GM18511 (cell line): ENCODE data around the gene CABP4.

ENCODE experiments used
- ATAC-seq: cut with Tn5 transposase; IDR thresholded peaks from one replicate; pipeline ENCODE4 v1.9.1; 2021; ENCODE audit warnings: mild to moderate bottlenecking, moderate library complexity; ENCODE audit not compliant: unreplicated experiment

CABP4 gene

DNA sequence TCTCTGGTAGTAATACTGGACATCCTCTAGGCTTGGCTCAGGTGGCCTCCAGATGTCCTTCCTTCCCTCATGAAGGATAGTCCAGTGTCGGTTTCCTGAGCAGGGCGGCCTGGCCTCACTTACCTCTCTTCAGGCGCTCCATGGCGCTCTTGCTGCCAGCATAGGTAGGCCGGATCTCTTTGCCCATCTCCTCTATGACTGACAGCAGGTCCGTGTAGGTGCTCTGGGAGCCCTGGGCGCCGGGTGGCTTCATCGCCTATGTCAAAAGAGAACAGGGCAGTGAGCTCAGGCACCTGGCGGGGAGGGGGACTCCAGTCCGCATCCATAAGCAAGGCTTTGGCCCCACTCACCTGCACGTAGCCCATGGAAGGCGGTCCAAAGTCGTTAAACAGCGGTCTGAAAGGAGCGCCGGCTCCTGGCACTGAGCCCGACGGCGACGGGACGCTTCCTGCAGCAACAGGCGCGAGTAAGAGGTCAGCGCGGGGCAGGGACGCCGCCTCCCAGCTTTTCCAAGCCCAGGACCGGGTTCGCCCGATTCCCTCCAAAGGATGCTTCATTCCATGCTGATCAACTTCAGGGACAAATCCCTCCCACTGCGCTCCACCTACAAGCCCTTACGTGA lies 52.2 kb downstream of the CABP4 start:
- no peak for ATAC-seq

DNA sequence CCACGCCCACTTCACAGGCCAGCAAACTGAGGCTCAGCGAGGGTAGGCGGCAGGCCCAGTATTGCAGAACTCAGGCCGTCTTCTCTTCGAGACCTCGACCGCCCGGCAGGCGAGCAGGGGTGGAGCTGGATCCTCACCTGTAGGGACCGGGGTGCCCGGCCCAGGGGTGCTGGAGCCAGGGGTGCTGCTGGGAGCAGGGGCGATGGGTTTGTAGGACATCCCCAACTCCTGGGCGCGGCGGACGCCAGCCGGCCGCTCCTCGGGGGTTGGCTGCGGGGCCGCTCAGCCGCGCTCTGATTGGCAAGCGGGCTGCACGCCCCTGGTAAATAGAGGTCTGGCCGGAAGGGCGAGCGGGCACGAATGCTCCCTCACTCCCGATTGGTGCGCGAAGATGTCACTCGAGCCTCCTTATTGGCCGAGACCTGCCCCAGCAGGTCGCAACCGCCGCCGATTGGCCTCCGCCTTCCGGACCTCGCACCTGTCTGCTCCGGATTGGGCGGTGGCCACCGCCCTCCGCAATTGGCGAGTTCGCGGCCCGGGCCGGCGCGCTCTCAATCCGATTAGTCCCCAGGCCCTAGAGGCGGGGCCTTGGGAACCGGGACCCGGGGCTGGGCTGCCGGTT lies 52.8 kb downstream of the CABP4 start, which contains the start of gene CDK2AP2:
Gene CDK2AP2, minus strand, starts transcription at position 299 of the 622 bp plus-strand sequence. Its CDS starts 80 bp downstream, at position 219.
- ATAC-seq: peak; percentile 76

DNA sequence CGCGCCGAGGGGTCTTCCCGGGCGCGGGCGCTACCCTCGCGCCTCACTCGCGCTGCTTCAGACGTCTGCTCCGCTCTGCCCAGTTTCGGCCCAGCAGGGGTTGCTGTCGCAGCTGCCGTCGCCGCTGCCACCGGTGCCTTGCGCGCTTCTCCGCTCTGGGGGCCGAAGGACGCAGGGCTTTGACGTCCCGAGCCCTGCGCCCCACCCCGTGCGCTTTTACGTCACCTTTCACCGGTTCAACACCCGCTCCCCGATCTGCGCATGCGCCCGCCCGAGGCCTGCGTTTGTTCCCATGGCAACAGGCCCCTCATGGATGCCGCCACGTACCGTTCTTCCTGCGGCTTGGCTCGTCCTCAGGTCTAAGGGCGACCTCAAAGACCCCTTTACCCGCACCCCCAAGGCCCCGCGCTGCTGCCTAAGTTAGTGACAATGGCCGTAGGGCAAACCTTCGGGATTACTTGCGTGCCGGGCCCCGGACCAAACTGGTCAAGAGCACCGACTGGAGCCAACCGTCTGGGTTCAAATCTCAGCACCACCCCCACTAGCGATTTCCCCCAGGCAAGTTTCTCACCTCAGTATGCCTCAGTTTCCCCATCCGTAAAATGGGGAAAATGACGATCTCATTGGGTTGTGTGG lies 53.5 kb downstream of the CABP4 start:
- peak; percentile 45 for ATAC-seq

DNA sequence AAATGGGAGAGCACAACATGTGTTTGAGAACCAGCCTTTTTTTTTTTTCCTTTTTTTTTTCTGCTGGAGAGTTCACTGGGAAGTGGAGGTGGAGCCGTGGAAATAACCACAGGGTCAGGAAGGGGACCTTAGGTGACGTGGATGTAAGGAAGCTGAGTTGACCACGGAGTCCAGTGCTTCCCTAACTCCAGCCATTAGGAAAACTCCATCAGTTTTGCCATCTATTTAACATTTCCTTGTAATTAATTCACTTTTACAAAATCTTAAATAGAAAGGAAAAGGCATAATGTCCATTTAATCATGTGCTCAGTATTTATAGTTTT lies 54.8 kb downstream of the CABP4 start:
- no peak for ATAC-seq
